Measurements from ENCODE around the gene MKRN2.

GRCh38 chr3:12579456-12579855, 22.6 kb downstream of the MKRN2 start:
- TF ChIP-seq CTCF (IDR thresholded peaks at IDR 0.05) (no peak), POLR2AphosphoS5 (IDR thresholded peaks at IDR 0.05) (no peak), EP300 (IDR thresholded peaks at IDR 0.05) (no peak), POLR2A (IDR thresholded peaks at IDR 0.05) (no peak)
